Heart left ventricle (tissue), 16 donors: ENCODE measurements around the gene ARF1. TPM values are rescaled to one million over a fixed set of nuclear protein-coding genes. Genes with fewer than 3 reads are reported as not detected.

Source experiments
- ATAC-seq, 4 donors: fragments of 200-7000 bp; cut with Tn5 transposase; one replicate each; pipeline ENCODE4 v1.9.1; 2020 to 2022; ENCODE audit warnings: moderate library complexity in 4 of 4, mild to moderate bottlenecking in 3 of 4, moderate number of reproducible peaks in 1 of 4
- DNase-seq, 5 donors: peaks; one replicate each; pipeline ENCODE4 v3.0.0-alpha.2; 2020
- H3K27ac ChIP-seq, 12 donors: fragments of 200-600 bp; sonication (generic) in 4 of 12; one replicate each; pipeline versions ENCODE4 v1.5.0 to v1.8.0; 2016 to 2022; ENCODE audit warnings: mild to moderate bottlenecking in 2 of 12
- H3K27me3 ChIP-seq, 9 donors: fragments of 200-600 bp; sonication (generic) in 2 of 9; one replicate each; pipeline versions ENCODE4 v1.5.1 to v1.8.0; 2016 to 2022; ENCODE audit warnings: mild to moderate bottlenecking in 3 of 9
- H3K36me3 ChIP-seq, 9 donors: fragments of 200-600 bp; sonication (generic) in 2 of 9; one replicate each; pipeline versions ENCODE4 v1.5.0 to v1.8.0; 2018 to 2022; ENCODE audit warnings: mild to moderate bottlenecking in 2 of 9
- H3K4me1 ChIP-seq, 12 donors: fragments of 200-600 bp; sonication (generic) in 4 of 12; one replicate each; pipeline versions ENCODE4 v1.5.0 to v1.8.0; 2016 to 2022; ENCODE audit warnings: mild to moderate bottlenecking in 3 of 12
- H3K4me3 ChIP-seq, 12 donors: fragments of 200-600 bp; sonication (generic) in 4 of 12; one replicate each; pipeline versions ENCODE4 v1.5.0 to v1.8.0; 2017 to 2022; ENCODE audit warnings: mild to moderate bottlenecking in 9 of 12, moderate library complexity in 4 of 12
- H3K9me3 ChIP-seq, 12 donors: fragments of 200-600 bp; sonication (generic) in 4 of 12; one replicate each; pipeline versions ENCODE4 v1.5.0 to v1.8.0; 2016 to 2022; ENCODE audit warnings: mild to moderate bottlenecking in 1 of 12
- POLR2A ChIP-seq, 2 donors: fragments of 450-650 bp; IDR thresholded peaks; one replicate each; pipeline ENCODE4 v1.6.1; 2017; ENCODE audit warnings: antibody characterized with exemption in 2 of 2, mild to moderate bottlenecking in 2 of 2, moderate library complexity in 2 of 2
- WGBS, 4 donors: extraction: QIAGEN DNeasy Blood & Tissue Kit in 2 of 4; methylation state at CpG; one replicate each; pipeline versions ENCODE4 v1.1.5 to v1.1.7; 2013 to 2018; 5-methylcytosine and 5-hydroxymethylcytosine counted together
- intact Hi-C, 10 donors: fragments of 100-400 bp; cut with DNase I; formaldehyde crosslinking; loops; one replicate each; pipeline versions ENCODE4 v1.11.1 to v1.14.2; 2022
- polyA plus RNA-seq, 2 donors: library from polyadenylated mRNA; stranded (reverse); fragments of 200-250 nt; gene quantifications; one replicate each; pipeline ENCODE4 v1.2.3, GENCODE V29; 2013
- total RNA-seq, 9 donors: library from RNA; depleted of rRNA in 2 of 9; stranded (reverse); fragments of >200 nt in 2 of 9; fragmentation: NEBNext Ultra II Directional in 3 of 9; extraction: Animal tissue kit (Norgen Biotek cat#: 25700) in 3 of 9; gene quantifications; one replicate each; pipeline versions ENCODE4 v1.1.0 to v1.2.4, GENCODE V29; 2016 to 2023
- TF ChIP-seq, protein P1 (sequence below), 12 donors: fragments of 200-600 bp; sonication (generic) in 4 of 12; IDR thresholded peaks; one replicate each; pipeline versions ENCODE4 v1.5.0 to v1.8.0; 2018 to 2022; ENCODE audit warnings: antibody characterized with exemption in 12 of 12, mild to moderate bottlenecking in 5 of 12
- donor health status: ischemic (EF 13 %, LVEDD 7.1; RV severe dilation, severe dysfunction).
- donor health status: healthy with polysubstance abuse.
- donor health status: DM: no; HTN: yes; CAD: no.
- donor health status: DM: no; HTN: no; CAD: no.
- donor health status: ischemic (EF 25% LVEDD 6.9; RV normal size, moderate dysfunction).
- donor health status: ischemic (EF 25% LVEDD 5.7; RV mildly dilated, moderate dysfunction).
- donor health status: healthy.
- donor health status: DM: yes; HTN: yes; CAD: no.
- donor health status: ischemic (EF 35%, LVEDD 5.7; RV mildly dilated, moderate dysfunction).
- donor health status: nonischemic (EF 11% LVEDD 7.7; RV severe dilation, severe dysfunction).
- donor health status: DM: yes; HTN: yes; CAD: no.
- donor health status: PGD.
- donor health status: ischemic (EF 29% LVEDD 5.4; RV normal size, mild dysfunction).
- donor health status: nonischemic (EF 23%, LVEDD 6.1; RV moderate dilation, normal function).

The ARF1 gene
- total and polyA plus RNA-seq, 11 donors, result 217 to 580 (median 310) TPM

GRCh38 chr1:228134591-228134990, 52.1 kb downstream of the ARF1 start:
- no peaks in the 10 kb centered on the region for H3K9me3 ChIP-seq
- DNase-seq (no peak), ATAC-seq (no peak)
- no peak overlapping the region for H3K4me3 ChIP-seq
- WGBS, 4 donors, result 84 to 85% (median 85%) methylated on average over 12 of the region's 12 CpGs
- intact Hi-C loops, result loop anchor here (5.0 to 10.0 kb wide), 7 partner anchors 33 to 383 kb away; partner anchors contain the start of gene IBA57 (in 4 of the 10)
- H3K27me3 ChIP-seq, result peaks cover 0 to 4% (median 0%) of the 10 kb centered on the region in 9 donors
- H3K36me3 ChIP-seq, result no peaks in the 10 kb centered on the region
- no peak for TF ChIP-seq POLR2A (IDR thresholded peaks at IDR 0.05)
- TF ChIP-seq, protein P1, sequence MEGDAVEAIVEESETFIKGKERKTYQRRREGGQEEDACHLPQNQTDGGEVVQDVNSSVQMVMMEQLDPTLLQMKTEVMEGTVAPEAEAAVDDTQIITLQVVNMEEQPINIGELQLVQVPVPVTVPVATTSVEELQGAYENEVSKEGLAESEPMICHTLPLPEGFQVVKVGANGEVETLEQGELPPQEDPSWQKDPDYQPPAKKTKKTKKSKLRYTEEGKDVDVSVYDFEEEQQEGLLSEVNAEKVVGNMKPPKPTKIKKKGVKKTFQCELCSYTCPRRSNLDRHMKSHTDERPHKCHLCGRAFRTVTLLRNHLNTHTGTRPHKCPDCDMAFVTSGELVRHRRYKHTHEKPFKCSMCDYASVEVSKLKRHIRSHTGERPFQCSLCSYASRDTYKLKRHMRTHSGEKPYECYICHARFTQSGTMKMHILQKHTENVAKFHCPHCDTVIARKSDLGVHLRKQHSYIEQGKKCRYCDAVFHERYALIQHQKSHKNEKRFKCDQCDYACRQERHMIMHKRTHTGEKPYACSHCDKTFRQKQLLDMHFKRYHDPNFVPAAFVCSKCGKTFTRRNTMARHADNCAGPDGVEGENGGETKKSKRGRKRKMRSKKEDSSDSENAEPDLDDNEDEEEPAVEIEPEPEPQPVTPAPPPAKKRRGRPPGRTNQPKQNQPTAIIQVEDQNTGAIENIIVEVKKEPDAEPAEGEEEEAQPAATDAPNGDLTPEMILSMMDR (IDR thresholded peaks at IDR 0.05), result no peak
- peaks cover 0 to 14% (median 2%) of the 10 kb centered on the region in 12 donors for H3K4me1 ChIP-seq
- no peak overlapping the region for H3K27ac ChIP-seq

DNA sequence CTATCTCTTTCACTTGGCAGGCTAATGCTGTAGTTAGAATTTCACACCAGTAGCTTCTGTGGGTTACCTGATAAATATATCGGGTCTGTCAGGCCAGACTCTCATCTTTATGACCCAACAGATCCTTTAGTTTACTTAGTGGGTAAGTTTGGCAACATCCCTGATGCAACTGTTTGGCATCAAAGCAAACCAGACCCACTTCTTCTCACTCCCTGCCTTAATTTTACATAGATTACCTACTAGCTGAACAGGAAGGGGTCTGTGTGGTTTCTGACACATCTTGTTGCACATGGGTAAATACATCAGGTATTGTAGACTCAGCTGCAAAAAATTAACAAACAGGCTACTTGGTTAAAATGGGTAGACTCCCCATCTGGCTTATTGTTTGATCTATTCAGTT, 54.4 kb downstream of the ARF1 start:
- ATAC-seq (no peak), DNase-seq (no peak)
- H3K27ac ChIP-seq, result no peak overlapping the region
- peaks cover 5 to 23% (median 12%) of the 10 kb centered on the region in 12 donors for H3K4me1 ChIP-seq
- H3K9me3 ChIP-seq, result no peaks in the 10 kb centered on the region
- WGBS, 4 donors, result 33 to 58% (median 47%) methylated on average over 1 of the region's 1 CpG
- intact Hi-C loops, result loop anchor here in 5 of 10 donors (5.0 to 10.0 kb wide), 4 partner anchors 138 to 358 kb away; no protein-coding TSS in a partner anchor
- TF ChIP-seq, protein P1 (IDR thresholded peaks at IDR 0.05), result no peak
- TF ChIP-seq POLR2A (IDR thresholded peaks at IDR 0.05), result no peak
- H3K4me3 ChIP-seq, result no peak overlapping the region
- peaks cover 0 to 4% (median 0%) of the 10 kb centered on the region in 9 donors for H3K36me3 ChIP-seq
- peaks cover 0 to 4% (median 0%) of the 10 kb centered on the region in 9 donors for H3K27me3 ChIP-seq

- H3K27ac ChIP-seq, result peak overlapping the region; percentile 64 to 100 (median 99)
- 20 to 33% (median 24%) methylated on average over 28 to 30 of the region's 30 CpGs for WGBS, 4 donors
- H3K27me3 ChIP-seq, result no peaks in the 10 kb centered on the region
- H3K4me1 ChIP-seq, result peaks cover 14 to 48% (median 37%) of the 10 kb centered on the region in 12 donors
- peaks cover 0 to 15% (median 0%) of the 10 kb centered on the region in 9 donors for H3K36me3 ChIP-seq
- ATAC-seq, result no peak
- H3K9me3 ChIP-seq, result no peaks in the 10 kb centered on the region
- H3K4me3 ChIP-seq, result peak overlapping the region in 11 of 12 donors; percentile 84 to 100 (median 93)
- no peak for DNase-seq
- intact Hi-C loops, result loop anchor here in 5 of 10 donors (1.0 to 10.0 kb wide), 5 partner anchors 30 to 355 kb away; partner anchors contain the start of gene MRPL55 (in 1 of the 5)
- TF ChIP-seq POLR2A (IDR thresholded peaks at IDR 0.05), result no peak
- TF ChIP-seq, protein P1 (IDR thresholded peaks at IDR 0.05), result no peak
Observed at GRCh38 chr1:228139406-228139930, 57.0 kb downstream of the ARF1 start.

DNA sequence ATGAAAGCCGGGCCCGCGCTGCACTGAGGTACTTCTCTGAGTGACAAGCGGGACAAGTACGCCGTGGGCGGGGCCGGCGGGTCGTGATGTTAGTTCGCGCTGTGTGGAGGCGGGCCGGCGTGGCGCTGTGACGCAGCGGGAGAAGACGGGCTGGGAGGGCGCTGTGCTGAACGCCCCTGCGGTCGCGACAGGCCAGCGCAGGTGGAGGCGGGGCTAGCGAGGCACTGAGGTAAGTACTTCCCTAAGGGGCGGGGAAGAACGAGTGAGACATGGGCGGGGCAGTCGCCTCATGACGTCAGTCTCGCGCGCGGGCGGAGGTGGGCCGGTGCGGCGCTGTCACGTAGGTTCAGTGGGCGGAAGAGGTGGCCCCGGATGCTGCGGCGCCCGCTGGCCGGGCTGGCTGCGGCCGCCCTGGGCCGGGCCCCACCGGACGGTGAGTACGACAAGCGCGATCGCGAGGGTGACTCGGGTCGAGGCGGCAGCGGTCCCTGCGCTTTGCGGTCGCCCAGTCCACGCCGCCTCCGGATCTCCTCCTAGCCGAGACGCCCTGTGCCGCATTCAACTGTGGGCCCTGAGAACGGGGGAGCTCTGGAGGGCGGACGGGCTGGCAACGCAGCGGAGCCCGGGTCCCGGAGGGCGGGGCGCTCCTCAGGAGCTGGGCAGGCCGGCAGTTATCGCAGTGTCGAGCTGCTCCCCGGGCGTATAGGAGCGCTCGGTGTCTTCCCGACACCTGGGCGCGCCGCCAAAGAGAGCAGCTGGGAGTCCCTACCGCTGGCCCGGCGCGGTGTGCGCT, 57.6 kb downstream of the ARF1 start, which contains the start of gene GUK1:
TSS of gene GUK1 (plus strand) at position 349 of the 793 bp plus-strand sequence. CDS start at position 373, 24 bp downstream.
- 0 to 1% (median 0%) methylated on average over 46 to 95 of the region's 95 CpGs for WGBS, 4 donors
- H3K36me3 ChIP-seq, result peaks cover 0 to 18% (median 2%) of the 10 kb centered on the region in 9 donors
- peak within 1 kb of the TSS; percentile 84 to 100 (median 93) for H3K4me3 ChIP-seq
- ATAC-seq (peak; percentile 92 to 97 (median 95)), DNase-seq (peak; percentile 99 to 100 (median 100))
- intact Hi-C loops, result loop anchor here in 9 of 10 donors (1.0 to 10.0 kb wide), 9 partner anchors 23 to 355 kb away; partner anchors contain the start of genes IBA57 (in 6 of the 9) and MRPL55 (in 2 of the 9)
- peak within 1 kb of the TSS; percentile 87 to 100 (median 99) for H3K27ac ChIP-seq
- peak; percentile 76 to 98 for TF ChIP-seq POLR2A (IDR thresholded peaks at IDR 0.05)
- TF ChIP-seq, protein P1 (IDR thresholded peaks at IDR 0.05), result peak in 9 of 12 donors; percentile 15 to 53 (median 35)
- no peaks in the 10 kb centered on the region for H3K9me3 ChIP-seq
- peaks cover 14 to 52% (median 43%) of the 10 kb centered on the region in 12 donors for H3K4me1 ChIP-seq
- H3K27me3 ChIP-seq, result no peaks in the 10 kb centered on the region
